Measurements from ENCODE around the gene ABHD12B.

The ABHD12B gene

DNA sequence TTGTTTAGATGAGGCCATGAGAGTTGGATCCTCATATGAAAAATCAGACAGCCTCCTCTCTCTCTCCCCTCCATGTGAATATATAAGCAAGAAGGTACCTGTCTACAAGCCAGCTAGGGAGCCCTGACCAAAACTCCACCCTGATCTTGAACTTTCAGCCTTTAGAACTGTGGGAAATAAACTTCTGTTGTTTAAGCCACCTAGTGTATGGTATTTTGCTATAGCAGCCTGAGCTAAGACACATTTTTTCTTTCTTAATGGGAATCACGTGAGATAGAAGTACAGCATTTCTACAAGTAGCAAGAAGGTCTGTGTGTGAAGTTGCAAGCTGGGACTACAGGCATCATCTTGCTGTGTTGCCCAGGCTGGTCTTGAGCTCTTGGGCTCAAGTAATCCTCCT, 16.3 kb upstream of the ABHD12B start:
- Histone ChIP-seq H3K9me3 (no peaks in the 10 kb centered on the region), H3K27ac (no peak overlapping the region), H3K4me3 (ENCODE audit: low read depth in 1 of 2, low read length in 1 of 2) (no peak overlapping the region), H3K4me1 (ENCODE audit: control insufficient read depth in 1 of 2, insufficient read depth in 1 of 2, low read depth in 1 of 2, low read length in 1 of 2) (peaks cover 10 to 15% of the 10 kb centered on the region in 2 experiments), H3K36me3 (no peaks in the 10 kb centered on the region), H3K27me3 (no peaks in the 10 kb centered on the region)
- TF ChIP-seq CTCF (IDR thresholded peaks at IDR 0.05) = no peak

DNA sequence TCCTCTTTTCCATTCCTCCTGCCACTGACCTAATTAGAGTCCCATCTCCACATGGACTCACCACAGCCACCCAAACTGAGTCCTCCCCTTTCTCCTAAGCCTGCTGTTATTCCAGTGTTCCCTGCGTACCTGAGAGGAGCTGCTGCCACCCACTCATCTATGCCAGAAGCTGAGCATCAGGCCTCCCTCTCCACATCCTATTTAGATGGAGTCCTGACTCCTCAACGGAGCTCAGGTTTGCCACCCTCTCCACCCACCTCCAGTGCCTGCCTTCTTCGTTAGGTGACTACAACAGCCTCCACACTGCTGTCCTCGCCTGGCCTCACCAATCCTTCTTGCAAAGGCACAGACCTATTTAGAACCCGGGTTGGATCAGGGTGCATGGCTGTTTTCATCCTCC, 15.2 kb upstream of the ABHD12B start:
- TF ChIP-seq CTCF (IDR thresholded peaks at IDR 0.05) = no peak
- Histone ChIP-seq H3K4me1 (ENCODE audit: control insufficient read depth in 1 of 2, insufficient read depth in 1 of 2, low read depth in 1 of 2, low read length in 1 of 2) (peaks cover 11 to 15% of the 10 kb centered on the region in 2 experiments), H3K4me3 (ENCODE audit: low read depth in 1 of 2, low read length in 1 of 2) (no peak overlapping the region), H3K36me3 (no peaks in the 10 kb centered on the region), H3K27me3 (no peaks in the 10 kb centered on the region), H3K9me3 (no peaks in the 10 kb centered on the region), H3K27ac (no peak overlapping the region)

GRCh38 chr14:50859296-50859624, 12.6 kb upstream of the ABHD12B start:
- Histone ChIP-seq H3K27ac (peak overlapping the region; percentile 74), H3K4me1 (ENCODE audit: control insufficient read depth in 1 of 2, insufficient read depth in 1 of 2, low read depth in 1 of 2, low read length in 1 of 2) (peaks cover 23 to 31% of the 10 kb centered on the region in 2 experiments), H3K36me3 (no peaks in the 10 kb centered on the region), H3K4me3 (ENCODE audit: low read depth in 1 of 2, low read length in 1 of 2) (peak overlapping the region; percentile 64 to 65), H3K27me3 (no peaks in the 10 kb centered on the region), H3K9me3 (no peaks in the 10 kb centered on the region)
- TF ChIP-seq CTCF (IDR thresholded peaks at IDR 0.05) = no peak

DNA sequence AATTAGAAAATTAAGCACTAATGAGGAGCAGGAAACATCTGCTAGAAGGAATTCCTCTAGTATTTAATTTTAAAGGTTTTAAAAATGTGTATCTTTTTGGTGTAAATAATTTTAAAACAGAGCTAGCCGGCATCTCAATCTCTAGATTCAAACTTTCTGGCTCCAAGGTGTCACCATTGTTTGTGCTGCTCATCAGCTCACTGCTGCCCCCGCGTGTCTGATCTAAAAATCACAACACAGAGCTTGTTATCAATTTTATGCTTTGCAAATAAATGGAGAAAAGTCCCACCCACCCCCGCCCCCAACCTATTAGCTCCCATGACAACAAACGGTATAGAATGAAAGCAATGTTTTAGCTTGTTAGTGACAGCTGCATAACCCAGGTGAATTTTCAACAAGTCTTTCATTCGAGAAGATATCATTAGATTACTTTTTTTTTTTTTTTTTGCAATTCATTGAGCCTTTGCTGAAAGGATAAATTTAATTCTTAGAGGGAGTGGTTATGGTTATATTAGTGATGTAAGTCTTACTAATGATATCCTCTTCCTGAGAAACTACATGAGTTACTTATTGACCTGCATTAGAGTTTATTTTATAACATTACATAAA, 11.3 kb upstream of the ABHD12B start:
- H3K4me3 ChIP-seq (ENCODE audit: low read depth in 1 of 2, low read length in 1 of 2) = peak overlapping the region; percentile 64 to 65
- peak; percentile 82 for TF ChIP-seq CTCF (IDR thresholded peaks at IDR 0.05)
- no peaks in the 10 kb centered on the region for H3K36me3 ChIP-seq
- H3K27ac ChIP-seq = peak overlapping the region; percentile 74
- H3K27me3 ChIP-seq = no peaks in the 10 kb centered on the region
- H3K9me3 ChIP-seq = no peaks in the 10 kb centered on the region
- H3K4me1 ChIP-seq (ENCODE audit: control insufficient read depth in 1 of 2, insufficient read depth in 1 of 2, low read depth in 1 of 2, low read length in 1 of 2) = peaks cover 36 to 44% of the 10 kb centered on the region in 2 experiments

DNA sequence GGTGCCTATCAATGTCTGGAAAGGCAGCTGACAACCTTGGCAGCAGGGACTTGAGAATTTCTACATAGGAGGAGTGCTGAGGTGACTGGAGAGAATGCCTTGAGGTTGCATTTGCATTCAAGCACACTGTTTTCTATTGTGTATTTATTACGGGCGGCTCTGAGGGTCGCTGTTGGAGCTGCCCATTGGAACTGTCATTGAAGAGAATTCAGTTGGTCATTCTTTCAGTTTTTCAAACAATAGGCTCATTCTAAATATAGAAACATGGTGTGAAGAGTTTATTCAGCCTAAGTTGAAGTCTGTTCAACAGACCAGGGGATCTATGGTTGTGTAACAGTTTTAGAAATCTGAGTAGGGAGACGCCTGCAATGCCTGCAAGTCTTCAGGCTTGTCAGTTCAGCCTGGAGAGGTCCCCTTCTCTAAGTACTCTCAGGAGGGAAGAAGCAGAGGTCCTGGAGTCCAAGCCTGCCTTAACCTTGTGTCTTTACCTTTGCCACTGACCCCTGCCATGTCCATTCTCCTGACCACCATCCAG, 9.8 kb upstream of the ABHD12B start:
- Histone ChIP-seq H3K36me3 (no peaks in the 10 kb centered on the region), H3K4me1 (ENCODE audit: control insufficient read depth in 1 of 2, insufficient read depth in 1 of 2, low read depth in 1 of 2, low read length in 1 of 2) (peaks cover 51 to 59% of the 10 kb centered on the region in 2 experiments), H3K4me3 (ENCODE audit: low read depth in 1 of 2, low read length in 1 of 2) (no peak overlapping the region), H3K27ac (no peak overlapping the region), H3K9me3 (no peaks in the 10 kb centered on the region), H3K27me3 (no peaks in the 10 kb centered on the region)
- TF ChIP-seq CTCF (IDR thresholded peaks at IDR 0.05) = no peak
